Tibial nerve (tissue), 4 donors: Measurements from ENCODE around the gene SLC45A3. TPM values are rescaled to one million over a fixed set of nuclear protein-coding genes. Genes with fewer than 3 reads are reported as not detected.
A peak's percentile ranks its signal among the peaks of the same experiment; 100 is the strongest.
"Not testable (repeated sequence)": the region's sequence is repeated elsewhere in the genome, so short reads cannot be mapped to it uniquely, and the experiment has no call there.

Experiments used
- DNase-seq, 2 donors: peaks; one replicate each; pipeline ENCODE4 v3.0.0-alpha.2; 2019; ENCODE audit warnings: low spot score in 2 of 2
- H3K27ac ChIP-seq, 4 donors: fragments of 200-600 bp; sonication (generic) in 3 of 4; one replicate each; pipeline ENCODE4 v1.5.1; 2017 to 2019; ENCODE audit warnings: mild to moderate bottlenecking in 1 of 4
- H3K27me3 ChIP-seq, 2 donors: fragments of 200-600 bp; sonication (generic) in 1 of 2; one replicate each; pipeline versions ENCODE4 v1.5.1 to v1.6.0; 2017 to 2019
- H3K36me3 ChIP-seq, 3 donors: fragments of 200-600 bp; sonication (generic); one replicate each; pipeline ENCODE4 v1.5.1; 2018 to 2019
- H3K4me1 ChIP-seq, 4 donors: fragments of 200-600 bp; sonication (generic) in 3 of 4; one replicate each; pipeline ENCODE4 v1.5.1; 2017 to 2019
- H3K4me3 ChIP-seq, 4 donors: fragments of 200-600 bp; sonication (generic) in 3 of 4; one replicate each; pipeline ENCODE4 v1.5.1; 2017 to 2019; ENCODE audit warnings: mild to moderate bottlenecking in 1 of 4, moderate library complexity in 1 of 4
- H3K9me3 ChIP-seq, 4 donors: fragments of 200-600 bp; sonication (generic) in 3 of 4; one replicate each; pipeline ENCODE4 v1.5.1; 2017 to 2019
- CTCF ChIP-seq, 5 experiments: fragments of 200-600 bp in 3 of 5; fragments of 450-650 bp in 2 of 5; sonication (generic) in 3 of 5; IDR thresholded peaks; one replicate each; pipeline ENCODE4 v1.5.1; 2016 to 2019; ENCODE audit warnings: antibody characterized with exemption in 5 of 5, mild to moderate bottlenecking in 3 of 5, moderate library complexity in 2 of 5
- EP300 ChIP-seq, 2 donors: sonication (generic); formaldehyde crosslinking; IDR thresholded peaks; one replicate each; pipeline ENCODE4 v1.6.1; 2017; ENCODE audit warnings: antibody characterized with exemption in 2 of 2, mild to moderate bottlenecking in 1 of 2
- POLR2A ChIP-seq, 2 donors: fragments of 450-650 bp; IDR thresholded peaks; one replicate each; pipeline ENCODE4 v1.6.1; 2017; ENCODE audit warnings: antibody characterized with exemption in 2 of 2, mild to moderate bottlenecking in 2 of 2, moderate library complexity in 2 of 2
- whole genome bisulfite sequencing, 2 donors: methylation state at CpG; one replicate each; pipeline ENCODE4 v1.1.5; 2018; 5-methylcytosine and 5-hydroxymethylcytosine counted together
- total RNA-seq, 4 donors: library from RNA; depleted of rRNA; stranded (reverse); fragments of >200 nt; gene quantifications; one replicate each; pipeline ENCODE4 v1.1.0, GENCODE V29; 2016

Gene SLC45A3
- total RNA-seq, result 1 to 10 TPM in 2 of 4 donors, under 1 TPM in 2; 0.44 to 2.9 (median 1.3) TPM

- Histone ChIP-seq H3K27ac (peak within 1 kb of the TSS in 2 of 4 donors; percentile 34 to 54), H3K4me3 (peak within 1 kb of the TSS; percentile 41 to 71 (median 58)), H3K9me3 (no peaks in the 10 kb centered on the region), H3K4me1 (peaks cover 0 to 23% (median 5%) of the 10 kb centered on the region in 4 donors), H3K27me3 (no peaks in the 10 kb centered on the region), H3K36me3 (no peaks in the 10 kb centered on the region)
- WGBS, 2 donors, result 2 to 3% methylated on average over 49 to 52 of the region's 86 CpGs
- DNase-seq, result no peak
- no peak for TF ChIP-seq EP300 (IDR thresholded peaks at IDR 0.05)
- TF ChIP-seq POLR2A (IDR thresholded peaks at IDR 0.05), result no peak
- TF ChIP-seq CTCF (IDR thresholded peaks at IDR 0.05), result no peak
Observed at GRCh38 chr1:205680073-205680851, at the start of gene SLC45A3. Gene SLC45A3, minus strand, starts transcription at chr1:205680509. Its CDS starts 15,853 bp downstream, at chr1:205664656.

GRCh38 chr1:205726619-205727125 is 46.4 kb upstream of the SLC45A3 start:
- H3K4me3 ChIP-seq, result no peak overlapping the region
- peaks cover 0 to 12% (median 0%) of the 10 kb centered on the region in 4 donors for H3K4me1 ChIP-seq
- DNase-seq, result no peak
- H3K27me3 ChIP-seq, result no peaks in the 10 kb centered on the region
- no peaks in the 10 kb centered on the region for H3K9me3 ChIP-seq
- peaks cover 0 to 55% (median 0%) of the 10 kb centered on the region in 3 donors for H3K36me3 ChIP-seq
- no peak overlapping the region for H3K27ac ChIP-seq
- TF ChIP-seq POLR2A (IDR thresholded peaks at IDR 0.05), result no peak
- no peak for TF ChIP-seq CTCF (IDR thresholded peaks at IDR 0.05)
- no peak for TF ChIP-seq EP300 (IDR thresholded peaks at IDR 0.05)
- 80 to 82% methylated on average over 4 of the region's 4 CpGs for WGBS, 2 donors

- peaks cover 0 to 66% (median 9%) of the 10 kb centered on the region in 3 donors for H3K36me3 ChIP-seq
- no peak for DNase-seq
- no peak overlapping the region for H3K4me3 ChIP-seq
- 81 to 88% methylated on average over 1 of the region's 1 CpG for WGBS, 2 donors
- H3K27me3 ChIP-seq, result no peaks in the 10 kb centered on the region
- TF ChIP-seq EP300 (IDR thresholded peaks at IDR 0.05), result no peak
- TF ChIP-seq CTCF (IDR thresholded peaks at IDR 0.05), result no peak
- no peak for TF ChIP-seq POLR2A (IDR thresholded peaks at IDR 0.05)
- H3K27ac ChIP-seq, result no peak overlapping the region
- peaks cover 0 to 12% (median 0%) of the 10 kb centered on the region in 4 donors for H3K4me1 ChIP-seq
- no peaks in the 10 kb centered on the region for H3K9me3 ChIP-seq
Observed at GRCh38 chr1:205725514-205725913, 45.2 kb upstream of the SLC45A3 start.

GRCh38 chr1:205720740-205721139 is 40.4 kb upstream of the SLC45A3 start:
- DNase-seq, H3K27me3 ChIP-seq, H3K4me3 ChIP-seq, H3K27ac ChIP-seq, H3K9me3 ChIP-seq, H3K4me1 ChIP-seq: not testable (repeated sequence)
- 92 to 100% methylated on average over 2 of the region's 2 CpGs for WGBS, 2 donors
- H3K36me3 ChIP-seq, result peaks cover 0 to 86% (median 9%) of the 10 kb centered on the region in 3 donors

GRCh38 chr1:205719762-205720161 is 39.5 kb upstream of the SLC45A3 start:
- no peak for DNase-seq
- H3K36me3 ChIP-seq, result peaks cover 0 to 95% (median 9%) of the 10 kb centered on the region in 3 donors

More at GRCh38 chr1:205719762-205720161, 39.5 kb upstream of the SLC45A3 start:
- Histone ChIP-seq H3K4me3 (no peak overlapping the region), H3K4me1 (peaks cover 0 to 5% (median 0%) of the 10 kb centered on the region in 4 donors), H3K9me3 (no peaks in the 10 kb centered on the region), H3K27me3 (no peaks in the 10 kb centered on the region), H3K27ac (no peak overlapping the region)
- TF ChIP-seq EP300 (IDR thresholded peaks at IDR 0.05), result no peak
- no peak for TF ChIP-seq POLR2A (IDR thresholded peaks at IDR 0.05)
- no peak for TF ChIP-seq CTCF (IDR thresholded peaks at IDR 0.05)
